Neural crest cell (in vitro differentiated cells): ENCODE results near the gene WNK1. TPM values are rescaled to one million over a fixed set of nuclear protein-coding genes. Genes with fewer than 3 reads are reported as not detected.

ENCODE experiments used
- DNase-seq: peaks from one replicate; pipeline ENCODE4 v3.0.0; 2021; ENCODE audit warnings: low read depth, mixed read lengths, low spot score
- H3K27ac Mint-ChIP-seq: one replicate; pipeline ENCODE4 v1.8.0; 2021; ENCODE audit warnings: mild to moderate bottlenecking, mixed read lengths; ENCODE audit not compliant: unreplicated experiment
- H3K27me3 Mint-ChIP-seq: 2 replicates; pipeline ENCODE4 v1.8.0; 2021; ENCODE audit warnings: low read depth, mild to moderate bottlenecking, mixed read lengths
- H3K36me3 Mint-ChIP-seq: 2 replicates; pipeline ENCODE4 v1.8.0; 2021; ENCODE audit warnings: low read depth, mild to moderate bottlenecking, mixed read lengths
- H3K4me1 Mint-ChIP-seq: 2 replicates; pipeline ENCODE4 v1.8.0; 2021; ENCODE audit warnings: mixed read lengths
- H3K4me3 Mint-ChIP-seq: one replicate; pipeline ENCODE4 v1.8.0; 2021; ENCODE audit warnings: mild to moderate bottlenecking, mixed read lengths
- H3K9me3 Mint-ChIP-seq: 2 replicates; pipeline ENCODE4 v1.8.0; 2021; ENCODE audit warnings: mixed read lengths
- CTCF ChIP-seq: fragments of 200-600 bp; sonication (generic); conservative IDR thresholded peaks from 2 replicates; pipeline ENCODE4 v1.5.0; 2021; ENCODE audit warnings: antibody characterized with exemption, mild to moderate bottlenecking
- total RNA-seq: library from RNA; stranded (reverse); gene quantifications from 2 replicates; pipeline ENCODE4 v1.2.1, GENCODE V29; 2021

WNK1 gene
- total RNA-seq, 1 donor from 2014 or later: 155 TPM

DNA sequence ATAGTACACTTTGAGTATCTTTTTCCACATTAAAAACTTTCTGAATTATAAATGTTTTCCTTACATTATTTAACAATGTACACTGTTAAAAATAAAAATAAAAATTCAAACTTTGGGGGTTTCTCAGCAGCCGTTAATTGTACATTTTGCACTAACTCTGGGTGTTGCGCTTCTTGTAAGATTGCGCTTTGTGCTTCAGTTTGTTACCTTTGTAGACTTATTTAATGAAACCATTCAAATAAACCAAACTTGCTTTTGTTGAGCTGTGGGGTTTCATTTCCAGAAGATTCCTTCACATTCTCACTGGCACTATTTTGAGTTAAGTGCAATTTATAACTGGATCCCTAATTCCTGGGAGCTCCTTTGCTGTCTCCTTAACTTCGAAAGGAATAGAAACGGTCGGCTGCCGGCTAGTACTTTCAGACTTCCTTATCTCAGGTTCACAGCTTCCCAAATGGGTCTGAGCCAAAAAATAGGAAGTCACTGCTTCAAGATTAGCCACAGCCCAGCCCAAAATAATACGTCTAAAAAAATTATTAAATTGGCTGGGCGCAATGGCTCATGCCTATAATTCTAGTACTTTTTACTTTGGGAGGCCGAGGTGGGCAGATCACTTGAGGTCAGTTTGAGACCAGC is 158.9 kb downstream of the WNK1 start:
- no peak for TF ChIP-seq CTCF
- no peaks in the 10 kb centered on the region for H3K9me3 Mint-ChIP-seq
- no peak overlapping the region for H3K4me3 Mint-ChIP-seq
- H3K4me1 Mint-ChIP-seq: no peaks in the 10 kb centered on the region
- peaks cover 19% of the 10 kb centered on the region for H3K36me3 Mint-ChIP-seq
- no peak overlapping the region for H3K27ac Mint-ChIP-seq
- H3K27me3 Mint-ChIP-seq: no peaks in the 10 kb centered on the region
- no peak for DNase-seq

GRCh38 chr12:912466-913235 is 160.3 kb downstream of the WNK1 start:
- H3K27ac Mint-ChIP-seq: no peak overlapping the region
- no peak for TF ChIP-seq CTCF
- H3K9me3 Mint-ChIP-seq: no peaks in the 10 kb centered on the region
- peaks cover 26% of the 10 kb centered on the region for H3K36me3 Mint-ChIP-seq
- no peaks in the 10 kb centered on the region for H3K4me1 Mint-ChIP-seq
- H3K27me3 Mint-ChIP-seq: no peaks in the 10 kb centered on the region
- no peak overlapping the region for H3K4me3 Mint-ChIP-seq
- DNase-seq: no peak

DNA sequence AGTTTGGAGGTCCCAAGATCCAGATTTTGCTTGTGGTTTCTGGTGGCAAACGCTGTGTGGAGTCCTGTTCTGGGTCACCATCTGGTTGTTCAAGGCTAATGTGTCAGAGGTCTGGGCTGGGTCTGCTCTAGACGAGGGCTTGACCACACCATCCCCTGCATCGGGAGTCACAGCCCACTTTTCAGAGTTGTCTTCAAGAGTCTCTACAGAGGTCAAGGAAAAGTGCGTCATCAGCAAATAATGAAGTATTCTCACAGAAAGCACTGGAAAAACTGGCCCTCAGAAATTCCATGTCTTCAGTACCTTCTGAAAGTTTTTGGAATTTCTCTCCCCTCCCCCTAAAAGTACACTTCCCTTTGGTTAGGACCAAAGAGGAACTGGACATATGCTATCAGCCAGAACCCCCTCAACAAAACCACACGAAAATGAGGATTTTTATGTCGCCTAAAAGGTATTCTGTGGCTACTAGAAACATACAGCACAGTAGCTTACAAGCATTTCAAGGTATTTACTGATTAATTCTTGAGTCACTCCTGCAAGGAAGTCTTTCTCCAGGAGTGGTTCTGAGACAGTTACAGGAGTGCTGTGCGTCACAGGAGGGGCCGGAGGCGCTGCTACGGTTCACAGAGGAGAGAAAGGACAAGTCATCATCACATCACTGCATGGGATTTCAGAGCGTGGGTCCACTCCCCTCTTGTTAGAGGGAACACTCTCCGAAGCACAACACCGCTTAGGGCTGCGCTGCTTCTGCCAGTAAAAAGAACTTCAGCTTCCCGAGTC is 161.7 kb downstream of the WNK1 start:
- Mint-ChIP-seq H3K36me3 (peaks cover 28% of the 10 kb centered on the region), H3K9me3 (no peaks in the 10 kb centered on the region), H3K4me3 (no peak overlapping the region), H3K27me3 (no peaks in the 10 kb centered on the region), H3K27ac (peak overlapping the region; percentile 67), H3K4me1 (no peaks in the 10 kb centered on the region)
- DNase-seq: no peak
- TF ChIP-seq CTCF: no peak

DNA sequence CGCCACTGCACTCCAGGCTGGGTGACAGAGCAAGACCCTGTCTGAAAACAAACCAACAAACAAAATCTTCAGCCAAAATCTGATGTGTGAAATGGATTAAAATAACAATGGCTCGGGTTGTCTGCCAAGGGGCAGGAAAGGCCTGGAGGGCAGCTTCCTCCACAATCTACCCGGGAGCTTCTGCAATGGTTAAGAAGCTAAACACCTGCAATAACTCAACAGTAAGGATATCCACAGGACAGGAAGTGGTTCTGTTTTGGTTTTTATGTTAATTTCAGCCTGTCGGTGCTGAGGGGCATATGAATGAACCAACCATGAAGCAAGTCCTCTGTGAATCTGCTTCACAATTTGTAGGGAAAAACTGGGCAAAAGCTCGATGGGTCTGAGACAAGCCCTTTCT is 162.7 kb downstream of the WNK1 start:
- Mint-ChIP-seq H3K27me3 (no peaks in the 10 kb centered on the region), H3K27ac (no peak overlapping the region), H3K36me3 (peaks cover 26% of the 10 kb centered on the region), H3K4me1 (no peaks in the 10 kb centered on the region), H3K4me3 (no peak overlapping the region), H3K9me3 (no peaks in the 10 kb centered on the region)
- TF ChIP-seq CTCF: no peak
- no peak for DNase-seq

- DNase-seq: no peak
- Mint-ChIP-seq H3K4me1 (no peaks in the 10 kb centered on the region), H3K9me3 (no peaks in the 10 kb centered on the region), H3K4me3 (no peak overlapping the region), H3K36me3 (peaks cover 33% of the 10 kb centered on the region), H3K27me3 (no peaks in the 10 kb centered on the region), H3K27ac (no peak overlapping the region)
- TF ChIP-seq CTCF: no peak
These were observed 163.9 kb downstream of the WNK1 start for GRCh38 chr12:916240-916639.
